Measurements from ENCODE around the gene KATNAL2.

Gene KATNAL2

DNA sequence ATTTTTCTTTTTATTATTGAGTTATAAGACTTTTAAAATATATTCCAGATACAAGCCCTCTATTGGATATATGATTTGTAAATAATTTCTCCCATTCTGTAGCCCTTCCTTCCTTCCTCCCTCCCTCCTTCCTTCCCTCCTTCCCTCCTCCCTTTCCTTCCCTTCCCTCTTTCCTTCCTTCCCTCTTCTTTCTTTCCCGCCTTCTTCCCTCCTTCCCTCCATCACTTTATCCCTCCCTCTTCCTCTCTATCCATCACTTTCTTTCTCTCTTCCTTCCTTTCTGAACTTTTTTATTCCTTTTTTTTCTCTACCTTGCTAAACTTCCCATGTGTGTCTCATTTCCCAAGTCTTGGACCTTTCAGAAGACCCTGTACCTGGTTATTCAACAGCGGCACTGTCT is 163.5 kb downstream of the KATNAL2 start:
- in situ Hi-C loops (cut with HindIII; ENCODE audit: low pct_ligation_motif_present, low pct_unique_long_range_greater_than_20kb, low sequenced_read_pairs) = no loop called here
- DNase-seq = no peak

DNA sequence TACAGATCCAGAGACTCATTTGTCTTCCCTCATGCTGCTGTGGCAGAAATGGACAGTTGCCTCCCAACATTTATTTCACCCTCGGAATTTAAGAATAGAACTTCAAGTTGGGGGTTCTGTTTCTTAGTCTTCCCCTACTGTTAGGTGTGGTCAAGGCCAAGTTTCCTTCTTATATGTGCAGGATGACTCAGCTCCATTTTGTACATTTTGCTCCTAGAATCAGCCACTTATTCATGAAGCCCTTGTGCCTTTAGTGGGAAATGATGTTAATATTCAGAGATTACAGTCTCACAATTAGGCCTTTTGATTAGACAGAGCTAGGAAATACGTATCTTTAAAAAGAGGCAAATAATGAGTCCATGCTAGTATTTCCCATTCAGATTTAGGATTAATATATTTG is 164.2 kb downstream of the KATNAL2 start:
- in situ Hi-C loops (cut with HindIII; ENCODE audit: low pct_ligation_motif_present, low pct_unique_long_range_greater_than_20kb, low sequenced_read_pairs) = no loop called here
- no peak for DNase-seq

DNA sequence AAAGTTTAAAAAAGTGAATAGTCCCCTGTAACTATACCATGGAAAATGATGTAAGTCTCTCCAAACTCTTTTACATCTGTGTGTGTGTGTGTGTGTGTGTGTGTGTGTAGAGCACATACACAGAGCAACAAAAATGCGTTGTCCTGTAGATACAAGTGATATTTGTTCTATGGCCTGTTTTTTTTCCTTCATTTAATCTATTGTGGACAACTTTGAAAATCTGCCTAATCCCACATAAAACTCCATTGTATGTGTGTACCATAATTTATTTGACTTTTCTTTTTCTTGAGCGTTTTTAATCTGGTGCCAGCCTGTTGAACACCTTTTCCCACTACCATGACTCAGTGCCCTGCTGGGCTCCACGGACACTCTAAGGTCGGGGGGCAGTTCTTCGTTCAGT is 170.3 kb downstream of the KATNAL2 start:
- DNase-seq = no peak
- in situ Hi-C loops (cut with HindIII; ENCODE audit: low pct_ligation_motif_present, low pct_unique_long_range_greater_than_20kb, low sequenced_read_pairs) = no loop called here

DNA sequence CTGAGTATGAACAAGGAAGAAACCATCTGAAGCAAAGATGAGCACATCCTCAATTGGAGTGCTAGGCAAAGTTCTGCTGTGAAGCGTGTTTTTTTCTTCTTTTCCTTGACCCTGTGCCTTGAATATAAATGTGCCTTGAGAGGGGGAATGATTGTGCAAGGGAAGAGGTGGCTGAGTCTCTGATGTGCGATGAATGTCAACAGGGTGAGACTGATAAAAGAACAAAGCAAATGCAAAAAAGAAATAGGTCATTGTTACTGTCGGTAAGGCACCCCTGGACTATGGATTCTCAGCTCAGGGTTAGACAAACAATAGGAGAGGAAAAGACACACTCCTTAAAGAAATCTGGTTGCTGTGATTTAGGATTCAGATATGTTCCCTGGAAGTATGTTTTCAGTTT is 178.4 kb downstream of the KATNAL2 start:
- in situ Hi-C loops (cut with HindIII; ENCODE audit: low pct_ligation_motif_present, low pct_unique_long_range_greater_than_20kb, low sequenced_read_pairs) = no loop called here
- DNase-seq = no peak

DNA sequence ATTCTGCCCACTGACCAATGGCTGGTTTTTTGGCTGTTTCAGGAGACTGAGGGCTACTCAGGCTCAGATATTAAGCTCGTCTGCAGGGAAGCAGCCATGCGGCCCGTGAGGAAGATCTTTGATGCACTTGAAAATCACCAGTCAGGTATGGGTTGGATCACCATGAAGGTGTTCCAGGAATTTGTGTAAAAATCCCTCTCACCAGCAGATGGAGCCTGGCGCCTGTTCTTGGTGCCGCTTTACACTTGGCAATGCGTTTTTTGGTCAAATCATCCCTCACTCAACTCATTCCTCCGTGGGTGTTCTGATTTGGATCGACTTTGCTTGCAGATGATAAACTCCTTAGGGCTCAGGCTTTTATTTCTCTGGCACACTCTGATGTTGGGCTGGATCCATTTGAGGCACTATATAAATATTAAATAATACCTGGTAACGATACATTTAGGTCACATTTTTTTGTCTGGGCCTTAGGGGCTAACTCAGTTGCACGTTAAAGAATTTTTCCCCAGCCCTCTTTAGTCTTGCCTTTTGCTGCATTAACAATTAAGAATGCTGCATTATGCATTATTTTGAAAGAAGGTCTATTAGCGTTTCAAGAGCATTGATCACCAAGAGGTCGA is 182.9 kb downstream of the KATNAL2 start:
- in situ Hi-C loops (cut with HindIII; ENCODE audit: low pct_ligation_motif_present, low pct_unique_long_range_greater_than_20kb, low sequenced_read_pairs) = no loop called here
- peak; percentile 56 for DNase-seq

DNA sequence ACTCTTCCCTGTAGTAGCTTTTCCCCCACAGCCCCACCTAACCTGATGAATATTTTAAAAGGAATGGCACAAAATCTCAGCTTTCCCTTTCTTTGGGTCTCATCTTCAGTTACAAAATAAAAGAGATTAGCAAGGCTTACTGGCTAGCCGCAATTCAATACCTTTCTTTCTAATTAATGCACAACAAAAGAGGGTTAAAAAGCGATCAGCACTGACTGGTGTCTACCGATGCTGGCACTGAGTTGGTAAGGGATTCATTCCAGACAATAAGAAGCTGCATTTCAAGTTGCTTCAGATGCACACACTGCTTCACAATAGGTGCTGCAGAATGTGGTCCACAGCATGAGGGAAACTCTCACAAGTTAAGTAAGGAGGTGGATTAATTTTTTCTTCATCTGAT is 191.0 kb downstream of the KATNAL2 start:
- DNase-seq = no peak
- in situ Hi-C loops (cut with HindIII; ENCODE audit: low pct_ligation_motif_present, low pct_unique_long_range_greater_than_20kb, low sequenced_read_pairs) = no loop called here

DNA sequence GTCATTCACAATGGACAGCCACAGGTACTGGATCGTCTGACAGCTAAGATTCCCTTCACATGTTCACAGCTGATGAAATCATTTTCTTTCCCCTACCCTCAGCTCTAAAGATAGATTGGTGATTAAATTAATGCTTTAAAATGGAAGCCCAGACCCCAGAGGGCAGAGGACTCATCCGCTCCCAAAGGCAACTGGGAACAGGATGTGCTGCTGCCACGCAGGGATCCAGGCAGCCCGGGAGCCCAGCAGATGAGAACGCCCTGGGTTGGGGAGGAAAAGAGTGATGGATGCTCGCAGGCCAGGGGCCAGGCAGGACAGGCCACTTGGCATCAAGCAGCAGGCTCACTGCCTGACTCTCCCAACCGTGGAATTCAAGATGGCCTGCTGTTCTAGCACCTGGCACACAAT is 191.6 kb downstream of the KATNAL2 start:
- in situ Hi-C loops (cut with HindIII; ENCODE audit: low pct_ligation_motif_present, low pct_unique_long_range_greater_than_20kb, low sequenced_read_pairs) = no loop called here
- DNase-seq = no peak

DNA sequence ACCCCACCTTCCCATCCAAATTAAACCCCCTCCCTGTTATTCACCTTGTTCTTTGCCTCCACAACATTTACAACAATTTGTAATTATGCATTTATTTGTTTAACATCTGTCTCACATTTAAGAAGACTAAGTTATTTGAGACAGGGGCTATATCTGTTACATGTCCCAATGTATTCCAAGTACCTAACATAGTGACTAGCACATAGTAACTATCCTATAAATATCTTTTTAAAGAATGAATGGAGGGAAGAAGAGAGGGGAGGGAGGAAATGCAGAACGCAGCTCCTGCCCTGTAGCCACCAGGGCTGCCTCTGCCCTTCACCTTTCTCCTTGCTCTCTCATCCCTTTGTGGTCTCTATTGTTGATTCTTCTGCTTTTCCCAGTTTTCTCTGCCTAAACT is 192.3 kb downstream of the KATNAL2 start:
- no peak for DNase-seq
- in situ Hi-C loops (cut with HindIII; ENCODE audit: low pct_ligation_motif_present, low pct_unique_long_range_greater_than_20kb, low sequenced_read_pairs) = no loop called here

DNA sequence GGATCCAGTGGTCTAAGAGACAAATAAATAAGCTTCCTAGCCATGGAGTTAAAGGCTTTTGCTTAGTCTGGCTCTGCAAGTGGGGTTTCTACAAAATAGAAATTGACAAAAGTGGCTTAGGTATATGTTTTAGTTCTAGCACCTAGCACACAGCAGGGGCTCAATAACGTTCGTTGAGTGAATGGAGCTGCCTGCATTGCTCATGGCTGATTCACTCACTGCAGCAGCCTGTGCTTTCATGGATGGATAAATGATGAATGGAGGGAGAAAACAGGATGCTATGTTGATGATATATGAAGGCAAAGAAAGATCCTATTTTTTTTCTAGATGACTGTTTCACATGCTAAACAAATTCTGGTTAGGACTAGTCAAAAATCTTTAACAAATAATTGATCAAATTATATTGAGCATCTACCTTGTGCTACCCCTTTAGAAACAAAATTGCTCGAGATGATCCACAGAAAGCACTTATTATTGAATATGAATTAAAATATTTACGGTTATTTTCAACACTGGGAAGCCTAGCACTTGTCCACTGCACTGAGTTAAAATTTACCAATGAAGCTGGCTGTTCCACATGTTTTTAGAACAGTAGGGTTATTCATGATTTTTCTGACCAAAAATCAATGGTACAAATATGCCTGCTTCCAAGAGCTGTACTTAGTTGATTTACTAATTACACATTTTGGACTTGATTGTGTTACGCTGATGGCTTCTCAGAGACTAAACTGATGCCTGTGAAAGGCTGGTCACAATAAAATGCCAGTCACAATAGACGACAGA is 193.3 kb downstream of the KATNAL2 start:
- DNase-seq = no peak
- in situ Hi-C loops (cut with HindIII; ENCODE audit: low pct_ligation_motif_present, low pct_unique_long_range_greater_than_20kb, low sequenced_read_pairs) = no loop called here

DNA sequence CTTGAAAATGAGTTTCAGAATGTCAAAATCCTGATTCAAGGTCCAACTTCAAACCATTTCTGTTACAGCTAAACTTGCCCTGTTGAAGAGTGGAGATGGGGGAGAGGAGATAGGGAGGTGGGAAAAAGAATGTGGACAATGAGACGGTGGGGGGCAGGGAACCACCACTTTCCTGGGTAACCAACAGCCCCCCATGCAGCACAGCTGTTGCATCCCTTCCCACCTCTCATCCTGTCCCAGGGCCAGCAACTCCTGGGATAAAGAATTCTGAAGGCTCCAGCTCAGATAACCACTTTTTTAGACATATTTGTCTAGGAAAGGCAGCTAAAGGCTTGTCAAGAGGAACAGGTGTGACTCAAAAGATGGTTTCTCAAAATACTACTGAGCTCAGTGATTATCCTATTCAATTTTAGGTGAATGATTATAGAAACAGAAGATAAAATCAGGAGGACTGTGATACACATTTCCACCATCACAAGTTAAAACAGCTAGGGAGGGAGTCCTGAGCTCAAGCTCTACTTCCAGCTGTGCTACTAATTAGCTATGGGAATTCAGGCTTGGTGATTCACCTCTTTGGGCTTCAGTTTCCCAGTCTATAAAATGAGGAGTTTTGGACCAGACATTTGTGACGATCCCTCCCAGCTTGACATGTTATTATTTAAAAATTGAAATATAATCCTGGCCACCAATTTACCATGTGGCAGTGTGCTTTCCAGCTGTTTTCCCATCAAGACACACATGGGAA is 196.6 kb downstream of the KATNAL2 start:
- in situ Hi-C loops (cut with HindIII; ENCODE audit: low pct_ligation_motif_present, low pct_unique_long_range_greater_than_20kb, low sequenced_read_pairs) = no loop called here

DNA sequence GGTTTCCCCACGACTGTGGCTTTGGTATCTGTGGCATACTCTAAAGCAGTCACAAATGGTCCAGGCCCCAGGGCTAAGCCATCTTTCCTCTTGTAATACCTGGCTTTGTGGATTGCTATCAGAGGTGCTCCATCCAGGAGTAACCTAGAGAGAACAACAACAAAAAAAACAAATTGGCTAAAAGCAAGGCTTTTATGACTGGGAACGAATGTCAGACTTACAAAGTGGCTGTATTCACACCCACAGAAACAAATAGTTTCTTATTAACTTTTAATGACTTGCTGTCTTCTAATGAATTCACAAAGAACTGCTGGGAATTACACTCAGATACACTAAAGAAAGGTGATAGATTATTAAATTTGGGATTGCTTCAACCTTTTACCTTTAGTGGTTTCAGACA is 197.8 kb downstream of the KATNAL2 start:
- no peak for DNase-seq
- in situ Hi-C loops (cut with HindIII; ENCODE audit: low pct_ligation_motif_present, low pct_unique_long_range_greater_than_20kb, low sequenced_read_pairs) = no loop called here

More for the DNA sequence above, 196.6 kb downstream of the KATNAL2 start:
- no peak for DNase-seq

DNA sequence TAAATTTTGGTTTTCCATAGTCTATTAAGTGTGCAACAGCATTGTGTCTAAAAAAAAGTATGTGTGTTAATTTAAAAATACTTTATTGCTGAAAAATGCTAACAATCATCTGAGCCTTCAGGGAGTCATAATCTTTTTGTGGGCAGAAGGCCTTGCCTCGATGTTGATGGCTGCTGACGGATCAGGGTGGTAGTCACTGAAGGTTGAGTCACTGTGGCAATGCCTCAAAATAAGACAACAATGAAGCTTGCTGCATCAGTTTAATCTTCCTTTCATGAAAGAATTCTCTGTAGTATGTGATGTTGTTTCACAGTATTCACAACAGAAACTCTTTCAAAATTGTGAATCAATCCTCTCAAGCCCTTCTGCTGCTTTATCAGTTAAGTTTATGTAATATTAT is 201.6 kb downstream of the KATNAL2 start:
- in situ Hi-C loops (cut with HindIII; ENCODE audit: low pct_ligation_motif_present, low pct_unique_long_range_greater_than_20kb, low sequenced_read_pairs) = no loop called here
- no peak for DNase-seq

DNA sequence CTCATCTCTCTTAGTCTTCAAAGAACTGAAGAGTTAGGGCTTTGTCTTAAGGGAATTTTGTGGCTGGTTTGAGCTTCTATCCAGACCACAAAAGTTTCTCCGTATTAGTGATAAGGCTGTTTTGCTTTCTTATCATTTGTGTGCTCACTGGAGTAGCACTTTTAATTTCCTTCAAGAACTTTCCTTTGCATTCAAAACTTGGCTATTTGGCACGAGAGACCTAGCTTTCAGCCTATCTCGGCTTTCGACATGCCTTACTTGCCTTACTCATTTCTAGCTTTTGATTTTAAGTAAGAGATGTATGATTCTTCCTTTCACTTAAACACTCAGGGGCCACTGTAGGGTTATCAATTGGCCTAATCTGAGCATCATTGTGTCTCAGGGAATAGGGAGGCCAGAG is 203.0 kb downstream of the KATNAL2 start:
- in situ Hi-C loops (cut with HindIII; ENCODE audit: low pct_ligation_motif_present, low pct_unique_long_range_greater_than_20kb, low sequenced_read_pairs) = no loop called here
- DNase-seq = no peak

DNA sequence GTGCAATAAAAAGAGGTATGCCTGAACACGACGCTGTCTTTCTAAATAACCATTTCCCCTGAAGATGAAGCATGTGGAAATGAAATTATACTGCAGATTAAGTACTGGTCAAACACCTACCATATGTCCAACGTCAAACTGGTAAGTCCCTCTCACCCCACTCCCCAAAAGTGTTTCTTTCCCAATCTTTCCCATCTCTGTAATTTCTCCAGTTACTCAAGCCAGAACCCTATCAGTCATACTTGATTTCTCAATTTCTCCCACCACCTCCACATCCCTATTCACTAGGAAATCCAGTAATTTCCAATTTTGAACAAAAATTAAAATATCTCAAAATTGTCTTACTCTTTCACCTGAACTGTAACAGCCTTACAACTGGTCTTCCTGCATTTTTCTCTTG is 203.7 kb downstream of the KATNAL2 start:
- in situ Hi-C loops (cut with HindIII; ENCODE audit: low pct_ligation_motif_present, low pct_unique_long_range_greater_than_20kb, low sequenced_read_pairs) = no loop called here

DNA sequence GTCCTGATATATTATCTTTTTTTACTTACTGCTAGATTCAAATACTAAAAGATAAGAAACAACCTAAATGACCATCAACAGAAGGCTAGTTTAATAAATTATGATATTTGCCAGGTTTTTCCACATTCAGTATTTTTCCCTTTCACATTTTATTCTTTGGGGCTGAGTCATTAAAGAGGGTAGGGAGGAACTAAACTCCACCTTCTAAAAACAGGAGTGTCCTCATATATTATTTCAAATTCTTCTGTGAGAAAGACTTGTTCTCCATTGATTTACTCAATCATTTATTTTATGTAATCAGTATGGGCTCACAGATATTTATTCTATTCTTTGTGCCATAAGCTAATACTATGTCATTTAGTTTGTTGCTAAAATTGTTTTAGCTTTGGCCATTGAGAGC is 223.9 kb downstream of the KATNAL2 start:
- no peak for DNase-seq
- in situ Hi-C loops (cut with HindIII; ENCODE audit: low pct_ligation_motif_present, low pct_unique_long_range_greater_than_20kb, low sequenced_read_pairs) = no loop called here

More for the DNA sequence above, 203.7 kb downstream of the KATNAL2 start:
- DNase-seq = no peak

DNA sequence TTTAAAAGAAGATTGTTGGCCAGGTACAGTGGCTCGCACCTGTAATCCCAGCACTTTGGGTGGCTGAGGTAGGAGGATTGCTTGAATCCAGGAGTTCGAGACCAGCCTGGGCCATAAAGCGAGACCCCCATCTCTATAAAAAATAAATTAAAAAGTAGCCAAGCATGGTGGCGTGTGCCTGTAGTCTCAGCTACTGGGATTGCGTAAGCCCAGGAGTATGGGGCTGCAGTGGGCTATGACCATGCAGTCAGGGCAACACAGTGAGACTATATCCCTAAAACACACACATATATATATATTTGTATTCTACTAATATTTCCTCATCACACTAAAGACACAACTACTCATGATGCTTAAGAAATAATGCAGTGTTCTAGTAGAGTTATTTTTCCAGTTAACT is 225.8 kb downstream of the KATNAL2 start:
- in situ Hi-C loops (cut with HindIII; ENCODE audit: low pct_ligation_motif_present, low pct_unique_long_range_greater_than_20kb, low sequenced_read_pairs) = no loop called here
- no peak for DNase-seq

DNA sequence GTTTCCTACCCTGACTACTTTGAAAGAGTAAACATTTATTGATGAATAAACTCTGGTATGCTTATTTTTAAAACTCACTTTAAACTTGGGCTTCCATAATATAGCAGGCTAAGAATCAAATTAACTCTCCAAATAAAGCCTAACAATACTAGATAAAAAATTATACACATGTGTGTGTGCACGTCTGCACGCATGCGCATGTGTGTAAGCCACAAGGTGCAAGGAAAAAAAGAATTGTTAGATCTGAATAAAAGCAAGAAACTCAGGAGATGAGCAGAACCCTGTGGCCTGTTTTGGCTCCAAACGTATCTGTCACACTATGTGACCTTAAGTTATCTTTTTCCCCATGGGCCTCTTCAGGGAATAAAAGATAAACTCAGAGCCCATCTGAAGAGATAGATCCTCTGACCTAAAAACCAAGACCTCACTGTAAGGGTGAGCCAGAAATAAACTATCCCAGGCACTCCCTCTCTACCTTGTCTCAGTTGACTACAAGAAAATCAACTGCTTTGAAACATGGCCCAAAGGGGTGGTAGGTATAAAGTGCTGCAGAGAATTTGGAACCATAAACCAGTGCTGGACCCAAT is 226.6 kb downstream of the KATNAL2 start:
- in situ Hi-C loops (cut with HindIII; ENCODE audit: low pct_ligation_motif_present, low pct_unique_long_range_greater_than_20kb, low sequenced_read_pairs) = no loop called here
- no peak for DNase-seq

DNA sequence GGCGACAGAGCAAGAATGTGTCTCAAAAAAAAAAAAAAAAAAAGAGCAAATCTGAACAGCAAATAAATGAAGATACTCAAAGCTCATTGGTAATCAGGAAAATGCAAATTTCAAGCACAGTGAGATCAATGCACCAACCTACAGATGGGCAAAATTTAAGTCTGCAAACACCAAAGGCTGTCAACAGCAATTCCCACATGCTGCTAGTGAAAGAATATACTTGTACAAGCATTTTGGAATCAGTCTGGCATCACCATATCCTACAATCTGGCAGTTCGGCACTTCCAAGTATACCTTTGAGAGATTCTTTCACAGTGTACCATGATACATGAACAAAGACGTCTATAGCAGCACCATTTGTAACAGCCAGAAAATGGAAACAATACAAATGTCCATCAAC is 228.8 kb downstream of the KATNAL2 start:
- in situ Hi-C loops (cut with HindIII; ENCODE audit: low pct_ligation_motif_present, low pct_unique_long_range_greater_than_20kb, low sequenced_read_pairs) = no loop called here

DNA sequence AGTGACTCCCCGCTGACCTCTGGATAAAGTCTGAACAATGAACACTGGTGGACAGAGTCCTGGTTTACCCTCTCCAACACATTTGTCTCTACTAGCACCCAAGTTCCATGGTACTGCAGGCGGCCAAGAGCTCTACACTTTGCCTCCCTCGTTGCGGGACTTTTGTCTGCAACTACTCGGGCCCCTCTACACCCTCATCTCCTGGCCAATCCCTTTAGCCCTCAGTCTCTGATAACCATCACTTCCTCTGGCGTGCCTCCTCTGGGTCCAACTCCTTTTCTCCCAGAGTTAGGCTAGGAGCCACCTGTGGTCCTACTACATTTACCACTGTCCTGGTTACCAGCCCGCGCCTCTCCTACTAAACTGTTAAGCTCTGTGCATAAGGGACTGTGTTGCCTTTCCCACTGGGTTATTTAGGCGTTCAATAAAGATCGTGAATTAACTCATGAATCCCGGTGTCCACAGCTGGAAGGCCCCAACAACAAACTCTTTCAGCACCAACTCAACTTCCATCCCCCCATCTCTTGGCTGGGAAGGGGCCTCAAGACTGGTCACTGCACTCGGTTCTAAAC is 232.1 kb downstream of the KATNAL2 start:
- DNase-seq = no peak
- in situ Hi-C loops (cut with HindIII; ENCODE audit: low pct_ligation_motif_present, low pct_unique_long_range_greater_than_20kb, low sequenced_read_pairs) = no loop called here

More for the DNA sequence above, 228.8 kb downstream of the KATNAL2 start:
- DNase-seq = no peak
